HepG2 (cell line): Measurements from ENCODE around the gene SH2D3C. TPM values are rescaled to one million over a fixed set of nuclear protein-coding genes. Genes with fewer than 3 reads are reported as not detected.
A peak's percentile ranks its signal among the peaks of the same experiment; 100 is the strongest.

Source experiments
- BORCS8-MEF2B ChIP-seq: sonication (generic); formaldehyde crosslinking; IDR thresholded peaks from 2 replicates; pipeline ENCODE4 v1.8.0; 2022; ENCODE audit warnings: mild to moderate bottlenecking, missing genetic modification reagents
- KLF11 ChIP-seq: IDR thresholded peaks from 2 replicates; pipeline ENCODE4 v1.6.1; 2016; ENCODE audit warnings: missing compliant biosample characterization
- KMT2A ChIP-seq: sonication (generic); formaldehyde crosslinking; IDR thresholded peaks from 2 replicates; pipeline ENCODE4 v1.4.0; 2020; ENCODE audit warnings: missing genetic modification reagents
- RORA ChIP-seq: sonication (generic); formaldehyde crosslinking; IDR thresholded peaks from 2 replicates; pipeline ENCODE4 v1.5.0; 2020; ENCODE audit warnings: mild to moderate bottlenecking, missing genetic modification reagents, moderate library complexity
- SOX6 ChIP-seq, 2 experiments: fragments of 450-650 bp in 1 of 2; sonication (generic) in 1 of 2; formaldehyde crosslinking in 1 of 2; IDR thresholded peaks; 2 replicates each; pipeline versions ENCODE4 v1.4.0 to v1.6.1; 2017 to 2020; ENCODE audit warnings: antibody characterized with exemption in 1 of 2, mild to moderate bottlenecking in 1 of 2, missing genetic modification reagents in 1 of 2
- YEATS2 ChIP-seq: sonication (generic); formaldehyde crosslinking; IDR thresholded peaks from 2 replicates; pipeline ENCODE4 v1.4.0; 2020; ENCODE audit warnings: missing genetic modification reagents, borderline replicate concordance
- ZFP36L2 ChIP-seq: sonication (generic); formaldehyde crosslinking; IDR thresholded peaks from 2 replicates; pipeline ENCODE4 v1.4.0; 2020; ENCODE audit warnings: missing genetic modification reagents
- ZFP37 ChIP-seq: sonication (generic); formaldehyde crosslinking; IDR thresholded peaks from 2 replicates; pipeline ENCODE4 v1.4.0; 2020; ENCODE audit warnings: missing genetic modification reagents, borderline replicate concordance
- ZFX ChIP-seq: sonication (generic); formaldehyde crosslinking; IDR thresholded peaks from 2 replicates; pipeline ENCODE4 v1.4.0; 2020; ENCODE audit warnings: mild to moderate bottlenecking, low read depth, missing genetic modification reagents, moderate library complexity
- ZIK1 ChIP-seq: sonication (generic); formaldehyde crosslinking; IDR thresholded peaks from 2 replicates; pipeline ENCODE4 v1.5.0; 2020; ENCODE audit warnings: mild to moderate bottlenecking, low read depth, missing genetic modification reagents, borderline replicate concordance
- ZNF143 ChIP-seq: sonication (generic); formaldehyde crosslinking; IDR thresholded peaks from 2 replicates; pipeline ENCODE4 v1.4.0; 2020; ENCODE audit warnings: missing genetic modification reagents
- ZNF24 ChIP-seq: fragments of 450-650 bp; IDR thresholded peaks from 2 replicates; pipeline ENCODE4 v1.6.1; 2017; ENCODE audit warnings: antibody characterized with exemption, mild to moderate bottlenecking
- ZNF263 ChIP-seq: sonication (generic); formaldehyde crosslinking; IDR thresholded peaks from 2 replicates; pipeline ENCODE4 v1.4.0; 2020; ENCODE audit warnings: missing genetic modification reagents
- ZNF274 ChIP-seq: sonication (generic); formaldehyde crosslinking; IDR thresholded peaks from 2 replicates; pipeline ENCODE4 v1.5.1; 2020; ENCODE audit warnings: mild to moderate bottlenecking, missing genetic modification reagents
- ZNF3 ChIP-seq: IDR thresholded peaks from 2 replicates; pipeline ENCODE4 v1.7.0; 2017; ENCODE audit warnings: inconsistent platforms
- polyA plus RNA-seq, 8 experiments: library from polyadenylated mRNA; depleted of rRNA in 3 of 8; stranded (reverse) in 7 of 8; unstranded in 1 of 8; fragments of >200 nt; fragmentation: Illumina TruSeq in 4 of 8; extraction: Trizol in 4 of 8; gene quantifications; 2 replicates each; pipeline versions ENCODE4 v1.2.1 to v1.2.3, GENCODE V29; 2011 to 2016; ENCODE audit warnings: low read depth in 4 of 8, missing spikeins in 1 of 8, mixed read lengths in 1 of 8; ENCODE audit not compliant: insufficient read depth in 1 of 8
- total RNA-seq, 5 experiments: library from RNA; depleted of rRNA; stranded (reverse); fragments of >200 nt; fragmentation: Illumina TruSeq; extraction: Trizol; gene quantifications; 2 replicates each; pipeline ENCODE4 v1.2.3, GENCODE V29; 2016; ENCODE audit warnings: low read depth in 1 of 5
- TF ChIP-seq, protein P1 (sequence below): sonication (generic); formaldehyde crosslinking; IDR thresholded peaks from 2 replicates; pipeline ENCODE4 v1.4.0; 2020; ENCODE audit warnings: missing genetic modification reagents, borderline replicate concordance
- TF ChIP-seq, protein P2 (sequence below), 2 experiments: fragments of 450-650 bp in 1 of 2; sonication (generic) in 1 of 2; formaldehyde crosslinking; IDR thresholded peaks; 2 replicates each; pipeline versions ENCODE4 v1.5.0 to v1.8.0; 2020 to 2022; ENCODE audit warnings: mild to moderate bottlenecking in 1 of 2, missing genetic modification reagents in 1 of 2
- TF ChIP-seq, protein P3 (sequence below): sonication (generic); formaldehyde crosslinking; IDR thresholded peaks from 2 replicates; pipeline ENCODE4 v1.4.0; 2020; ENCODE audit warnings: missing genetic modification reagents
- TF ChIP-seq, protein P4 (sequence below): IDR thresholded peaks from 2 replicates; pipeline ENCODE4 v1.6.1; 2012; ENCODE audit warnings: inconsistent platforms
- TF ChIP-seq, protein P5 (sequence below): sonication (generic); formaldehyde crosslinking; IDR thresholded peaks from 2 replicates; pipeline ENCODE4 v1.4.0; 2020; ENCODE audit warnings: missing genetic modification reagents
- TF ChIP-seq, protein P6 (sequence below): IDR thresholded peaks from 2 replicates; pipeline ENCODE4 v1.6.1; 2016; ENCODE audit warnings: missing compliant biosample characterization, missing genetic modification reagents, borderline replicate concordance

The SH2D3C gene
- total and polyA plus RNA-seq, 2 of the 13 experiments (the other 11 are each of a cell fraction or from before 2014, with no cell fraction given), result not detected

DNA sequence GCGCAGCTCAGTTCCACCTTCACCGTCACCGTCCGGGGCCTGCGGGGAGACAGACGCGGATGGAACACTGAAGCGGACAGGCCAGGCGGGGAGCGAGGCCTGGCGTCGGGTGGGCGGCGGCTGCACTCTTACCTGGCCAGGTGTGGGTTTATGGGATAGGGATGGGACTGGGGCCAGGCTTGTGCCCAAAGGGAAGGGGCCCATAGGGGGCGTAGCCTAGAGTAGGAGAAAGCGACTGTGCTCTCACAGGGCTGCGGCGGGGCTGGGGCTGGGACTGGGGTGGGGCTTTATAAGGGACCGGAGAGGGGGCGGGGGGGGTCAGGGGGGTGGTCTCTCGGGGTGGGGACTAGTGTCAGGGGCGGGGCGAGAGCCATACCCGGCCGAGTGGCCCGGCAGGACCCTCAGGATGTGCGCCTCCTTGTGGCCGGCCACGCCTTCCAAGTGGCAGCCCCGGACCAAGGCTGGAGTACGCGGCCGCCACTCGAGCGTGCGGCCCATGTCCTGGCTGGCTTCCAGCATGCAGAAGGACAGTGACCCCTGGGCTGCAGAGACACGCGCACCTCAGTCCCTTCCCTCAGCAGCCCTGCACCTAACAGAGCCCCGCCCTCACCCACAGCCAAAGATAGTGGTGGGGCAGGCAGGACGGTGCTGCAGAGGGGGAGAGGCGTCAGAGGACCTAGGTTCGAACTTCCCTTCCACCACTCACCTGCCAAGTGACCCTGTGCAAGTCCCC, 47.0 kb upstream of the SH2D3C start (continued):
- TF ChIP-seq, protein P1, sequence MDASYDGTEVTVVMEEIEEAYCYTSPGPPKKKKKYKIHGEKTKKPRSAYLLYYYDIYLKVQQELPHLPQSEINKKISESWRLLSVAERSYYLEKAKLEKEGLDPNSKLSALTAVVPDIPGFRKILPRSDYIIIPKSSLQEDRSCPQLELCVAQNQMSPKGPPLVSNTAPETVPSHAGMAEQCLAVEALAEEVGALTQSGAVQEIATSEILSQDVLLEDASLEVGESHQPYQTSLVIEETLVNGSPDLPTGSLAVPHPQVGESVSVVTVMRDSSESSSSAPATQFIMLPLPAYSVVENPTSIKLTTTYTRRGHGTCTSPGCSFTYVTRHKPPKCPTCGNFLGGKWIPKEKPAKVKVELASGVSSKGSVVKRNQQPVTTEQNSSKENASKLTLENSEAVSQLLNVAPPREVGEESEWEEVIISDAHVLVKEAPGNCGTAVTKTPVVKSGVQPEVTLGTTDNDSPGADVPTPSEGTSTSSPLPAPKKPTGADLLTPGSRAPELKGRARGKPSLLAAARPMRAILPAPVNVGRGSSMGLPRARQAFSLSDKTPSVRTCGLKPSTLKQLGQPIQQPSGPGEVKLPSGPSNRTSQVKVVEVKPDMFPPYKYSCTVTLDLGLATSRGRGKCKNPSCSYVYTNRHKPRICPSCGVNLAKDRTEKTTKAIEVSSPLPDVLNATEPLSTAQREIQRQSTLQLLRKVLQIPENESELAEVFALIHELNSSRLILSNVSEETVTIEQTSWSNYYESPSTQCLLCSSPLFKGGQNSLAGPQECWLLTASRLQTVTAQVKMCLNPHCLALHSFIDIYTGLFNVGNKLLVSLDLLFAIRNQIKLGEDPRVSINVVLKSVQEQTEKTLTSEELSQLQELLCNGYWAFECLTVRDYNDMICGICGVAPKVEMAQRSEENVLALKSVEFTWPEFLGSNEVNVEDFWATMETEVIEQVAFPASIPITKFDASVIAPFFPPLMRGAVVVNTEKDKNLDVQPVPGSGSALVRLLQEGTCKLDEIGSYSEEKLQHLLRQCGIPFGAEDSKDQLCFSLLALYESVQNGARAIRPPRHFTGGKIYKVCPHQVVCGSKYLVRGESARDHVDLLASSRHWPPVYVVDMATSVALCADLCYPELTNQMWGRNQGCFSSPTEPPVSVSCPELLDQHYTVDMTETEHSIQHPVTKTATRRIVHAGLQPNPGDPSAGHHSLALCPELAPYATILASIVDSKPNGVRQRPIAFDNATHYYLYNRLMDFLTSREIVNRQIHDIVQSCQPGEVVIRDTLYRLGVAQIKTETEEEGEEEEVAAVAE (CRISPR knock-in tag), result no peak
- no peak for TF ChIP-seq KLF11 (CRISPR knock-in tag)
- TF ChIP-seq ZNF3 (CRISPR knock-in tag), result no peak
- TF ChIP-seq, protein P2, sequence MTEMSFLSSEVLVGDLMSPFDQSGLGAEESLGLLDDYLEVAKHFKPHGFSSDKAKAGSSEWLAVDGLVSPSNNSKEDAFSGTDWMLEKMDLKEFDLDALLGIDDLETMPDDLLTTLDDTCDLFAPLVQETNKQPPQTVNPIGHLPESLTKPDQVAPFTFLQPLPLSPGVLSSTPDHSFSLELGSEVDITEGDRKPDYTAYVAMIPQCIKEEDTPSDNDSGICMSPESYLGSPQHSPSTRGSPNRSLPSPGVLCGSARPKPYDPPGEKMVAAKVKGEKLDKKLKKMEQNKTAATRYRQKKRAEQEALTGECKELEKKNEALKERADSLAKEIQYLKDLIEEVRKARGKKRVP (CRISPR knock-in tag; IDR thresholded peaks at IDR 0.05), result no peak
- TF ChIP-seq RORA (CRISPR knock-in tag), result no peak
- no peak for TF ChIP-seq ZNF274 (CRISPR knock-in tag)
- TF ChIP-seq ZNF24, result no peak
- TF ChIP-seq ZIK1 (CRISPR knock-in tag), result peak; percentile 51; the same call in 1 of the 2 replicates
- TF ChIP-seq, protein P3, sequence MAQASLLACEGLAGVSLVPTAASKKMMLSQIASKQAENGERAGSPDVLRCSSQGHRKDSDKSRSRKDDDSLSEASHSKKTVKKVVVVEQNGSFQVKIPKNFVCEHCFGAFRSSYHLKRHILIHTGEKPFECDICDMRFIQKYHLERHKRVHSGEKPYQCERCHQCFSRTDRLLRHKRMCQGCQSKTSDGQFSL (CRISPR knock-in tag), result no peak
- TF ChIP-seq ZFX (CRISPR knock-in tag), result peak; percentile 73
- TF ChIP-seq, protein P4, sequence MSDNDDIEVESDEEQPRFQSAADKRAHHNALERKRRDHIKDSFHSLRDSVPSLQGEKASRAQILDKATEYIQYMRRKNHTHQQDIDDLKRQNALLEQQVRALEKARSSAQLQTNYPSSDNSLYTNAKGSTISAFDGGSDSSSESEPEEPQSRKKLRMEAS, result peak; percentile 79
- TF ChIP-seq ZNF263 (CRISPR knock-in tag), result no peak; the same call in 1 of the 2 replicates
- no peak for TF ChIP-seq ZFP37 (CRISPR knock-in tag)
- TF ChIP-seq ZNF143, result peak; percentile 42; the same call in 1 of the 2 replicates
- TF ChIP-seq ZFP36L2, result no peak
- no peak; the same call in 1 of the 2 replicates for TF ChIP-seq BORCS8-MEF2B (CRISPR knock-in tag)
- TF ChIP-seq, protein P5, sequence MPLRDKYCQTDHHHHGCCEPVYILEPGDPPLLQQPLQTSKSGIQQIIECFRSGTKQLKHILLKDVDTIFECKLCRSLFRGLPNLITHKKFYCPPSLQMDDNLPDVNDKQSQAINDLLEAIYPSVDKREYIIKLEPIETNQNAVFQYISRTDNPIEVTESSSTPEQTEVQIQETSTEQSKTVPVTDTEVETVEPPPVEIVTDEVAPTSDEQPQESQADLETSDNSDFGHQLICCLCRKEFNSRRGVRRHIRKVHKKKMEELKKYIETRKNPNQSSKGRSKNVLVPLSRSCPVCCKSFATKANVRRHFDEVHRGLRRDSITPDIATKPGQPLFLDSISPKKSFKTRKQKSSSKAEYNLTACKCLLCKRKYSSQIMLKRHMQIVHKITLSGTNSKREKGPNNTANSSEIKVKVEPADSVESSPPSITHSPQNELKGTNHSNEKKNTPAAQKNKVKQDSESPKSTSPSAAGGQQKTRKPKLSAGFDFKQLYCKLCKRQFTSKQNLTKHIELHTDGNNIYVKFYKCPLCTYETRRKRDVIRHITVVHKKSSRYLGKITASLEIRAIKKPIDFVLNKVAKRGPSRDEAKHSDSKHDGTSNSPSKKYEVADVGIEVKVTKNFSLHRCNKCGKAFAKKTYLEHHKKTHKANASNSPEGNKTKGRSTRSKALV, result peak; percentile 27; the same call in 1 of the 2 replicates
- TF ChIP-seq KMT2A (CRISPR knock-in tag), result no peak
- TF ChIP-seq YEATS2 (CRISPR knock-in tag), result peak; percentile 47; the same call in 1 of the 2 replicates
- TF ChIP-seq, protein P6, sequence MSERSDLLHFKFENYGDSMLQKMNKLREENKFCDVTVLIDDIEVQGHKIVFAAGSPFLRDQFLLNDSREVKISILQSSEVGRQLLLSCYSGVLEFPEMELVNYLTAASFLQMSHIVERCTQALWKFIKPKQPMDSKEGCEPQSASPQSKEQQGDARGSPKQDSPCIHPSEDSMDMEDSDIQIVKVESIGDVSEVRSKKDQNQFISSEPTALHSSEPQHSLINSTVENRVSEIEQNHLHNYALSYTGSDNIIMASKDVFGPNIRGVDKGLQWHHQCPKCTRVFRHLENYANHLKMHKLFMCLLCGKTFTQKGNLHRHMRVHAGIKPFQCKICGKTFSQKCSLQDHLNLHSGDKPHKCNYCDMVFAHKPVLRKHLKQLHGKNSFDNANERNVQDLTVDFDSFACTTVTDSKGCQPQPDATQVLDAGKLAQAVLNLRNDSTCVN, result peak; percentile 46; the same call in 1 of the 2 replicates
- TF ChIP-seq SOX6 (IDR thresholded peaks at IDR 0.05), result no peak
- TF ChIP-seq SOX6 (CRISPR knock-in tag; IDR thresholded peaks at IDR 0.05), result no peak; the same call in 1 of the 2 replicates
